GM21526 (cell line): ENCODE data around the gene CHST9.
"Not testable (repeated sequence)": the region's sequence is repeated elsewhere in the genome, so short reads cannot be mapped to it uniquely, and the experiment has no call there.

Experiments
- ATAC-seq: cut with Tn5 transposase; IDR thresholded peaks from one replicate; pipeline ENCODE4 v1.9.1; 2021; ENCODE audit warnings: moderate library complexity; ENCODE audit not compliant: unreplicated experiment, low FRiP score

Gene CHST9

DNA sequence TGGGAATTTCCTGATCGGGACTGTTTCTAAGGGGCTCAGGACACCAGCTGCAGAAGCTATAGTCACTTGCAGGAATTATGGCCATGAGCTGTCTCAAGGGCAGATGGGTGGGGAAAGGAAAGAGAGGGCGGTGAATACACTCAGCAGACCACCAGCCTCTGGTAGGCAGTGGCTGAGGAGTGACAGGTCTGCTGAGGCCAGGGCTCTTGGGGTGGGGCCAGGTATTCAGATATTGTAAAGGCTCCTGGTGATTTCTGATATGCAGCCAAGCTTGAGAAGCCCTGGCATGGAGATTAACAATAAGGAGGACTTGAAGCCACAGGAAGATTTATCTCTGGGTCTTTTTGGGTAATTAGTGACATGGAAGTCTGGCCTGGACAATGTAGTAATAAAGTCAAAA lies 174.3 kb downstream of the CHST9 start:
- ATAC-seq, result no peak

- no peak for ATAC-seq
These were observed 175.8 kb downstream of the CHST9 start for GRCh38 chr18:27009293-27009692.

GRCh38 chr18:27008575-27008974 lies 176.5 kb downstream of the CHST9 start:
- no peak for ATAC-seq

DNA sequence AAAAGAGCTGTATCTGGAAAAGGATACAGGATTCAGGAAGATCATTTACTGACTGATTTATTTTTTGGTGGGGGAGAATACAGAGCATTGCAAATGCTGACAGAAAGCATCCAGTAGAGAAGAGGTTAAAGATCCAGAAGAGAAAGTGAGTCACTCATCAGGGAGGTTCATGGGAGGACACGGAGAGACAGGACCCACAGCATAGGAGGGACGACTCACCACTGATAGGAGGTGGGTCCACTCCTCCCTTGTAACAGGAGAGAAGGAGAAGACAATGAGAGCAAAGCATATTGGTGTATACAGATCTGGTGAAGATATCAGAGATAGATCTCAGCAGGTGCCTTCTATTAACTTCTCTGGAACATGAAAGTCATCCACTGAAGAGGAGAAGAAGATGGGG lies 177.2 kb downstream of the CHST9 start:
- ATAC-seq, result no peak

- peak; percentile 86 for ATAC-seq
These were observed 179.5 kb downstream of the CHST9 start for GRCh38 chr18:27005589-27005988.

DNA sequence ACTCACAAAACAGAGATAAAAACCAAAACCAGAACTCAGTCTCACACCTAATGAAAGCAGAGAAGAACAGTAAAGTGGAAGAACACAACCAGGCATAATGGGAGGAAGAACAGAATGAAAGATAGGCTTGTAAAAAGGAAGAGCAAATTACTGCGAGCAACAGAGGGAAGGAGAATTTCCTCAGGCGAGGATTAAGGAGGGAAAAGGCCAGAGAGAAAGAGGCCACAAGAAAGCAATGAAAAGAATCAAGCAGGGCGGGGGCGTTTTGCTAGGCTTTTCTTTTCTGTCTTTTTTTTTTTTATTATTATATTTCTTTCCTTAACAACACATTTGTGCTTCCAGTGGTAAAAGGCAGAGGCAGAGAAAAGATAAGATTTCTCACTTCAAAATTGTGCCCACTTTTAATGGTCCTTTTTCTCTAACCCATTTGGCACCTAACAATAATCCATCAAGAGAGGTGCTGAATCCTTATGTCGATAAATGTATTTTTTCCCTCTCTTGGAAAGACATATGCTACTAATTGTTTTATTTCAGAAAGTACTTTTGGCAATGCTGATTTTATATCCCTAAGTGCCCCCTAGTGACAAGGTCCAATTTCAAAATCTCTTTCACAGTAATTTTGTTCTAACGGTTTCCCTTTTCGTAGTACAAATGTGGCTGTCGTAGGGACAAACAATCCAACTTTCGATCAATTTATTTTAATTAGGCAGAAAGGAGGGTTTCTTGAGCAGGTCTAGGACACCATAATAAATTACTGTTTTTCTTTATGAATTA lies 180.9 kb downstream of the CHST9 start:
- no peak for ATAC-seq

GRCh38 chr18:26999797-27000196 lies 185.3 kb downstream of the CHST9 start:
- ATAC-seq, result no peak

GRCh38 chr18:26993568-26993967 lies 191.5 kb downstream of the CHST9 start:
- no peak for ATAC-seq

GRCh38 chr18:26992926-26993325 lies 192.2 kb downstream of the CHST9 start:
- no peak for ATAC-seq

GRCh38 chr18:26989842-26990241 lies 195.3 kb downstream of the CHST9 start:
- no peak for ATAC-seq

DNA sequence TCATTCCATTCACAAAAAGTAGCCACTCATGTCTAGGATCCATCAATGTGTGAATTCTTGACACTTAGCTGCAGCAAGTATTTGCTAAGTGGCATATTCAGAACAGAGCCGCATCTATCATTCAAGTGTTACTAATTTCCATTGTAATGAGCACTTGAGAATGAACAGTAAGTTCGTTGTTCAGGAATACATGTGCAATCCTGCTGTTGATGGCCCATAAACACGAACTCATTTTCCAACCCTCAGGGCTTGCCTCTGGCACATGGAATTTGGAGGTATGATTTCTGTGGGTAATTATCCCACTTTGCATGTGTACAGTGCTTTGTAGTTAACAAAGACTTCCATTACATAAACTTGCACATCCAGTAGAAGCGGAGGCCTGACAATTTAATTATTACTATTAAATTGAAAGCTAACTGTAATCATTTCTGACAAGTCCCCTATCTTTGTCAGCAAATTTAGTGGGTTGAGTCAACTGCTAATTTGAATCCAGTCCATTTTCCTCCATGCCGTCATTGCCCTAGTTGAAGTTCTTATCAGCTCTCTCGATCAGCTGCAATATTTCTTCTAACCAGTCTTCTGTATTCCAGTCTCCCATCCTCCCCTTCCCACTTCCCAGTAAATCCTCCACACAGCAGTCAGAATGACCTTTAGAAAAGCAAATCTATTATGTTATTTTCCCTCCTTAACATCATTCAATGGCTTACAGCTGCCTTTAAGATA lies 203.6 kb downstream of the CHST9 start:
- ATAC-seq, result no peak

- ATAC-seq, result peak; percentile 99
These were observed 206.2 kb downstream of the CHST9 start for GRCh38 chr18:26978812-26979341.

- no peak for ATAC-seq
These were observed 207.3 kb downstream of the CHST9 start for GRCh38 chr18:26977781-26978180.

DNA sequence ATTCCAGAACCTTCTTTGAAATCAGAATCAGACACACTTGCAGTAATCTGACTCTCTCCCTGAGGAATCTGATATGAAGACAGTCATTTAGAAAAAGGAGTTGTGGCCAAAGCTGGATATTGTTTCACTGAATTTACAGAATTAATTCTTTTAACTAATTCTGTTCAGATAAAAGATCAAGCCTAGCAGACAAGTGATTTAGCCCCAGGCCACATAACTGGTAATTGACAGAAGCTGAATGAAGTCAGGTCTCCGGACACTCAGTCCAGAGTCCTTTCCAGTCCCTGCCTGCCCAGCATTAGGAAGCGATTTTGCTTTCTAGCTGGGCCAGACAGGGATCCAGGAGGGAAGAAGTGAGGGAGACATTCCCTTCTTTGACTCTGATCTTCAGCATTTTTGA lies 208.9 kb downstream of the CHST9 start:
- no peak for ATAC-seq

GRCh38 chr18:26972549-26972948 lies 212.6 kb downstream of the CHST9 start:
- not testable (repeated sequence) for ATAC-seq

DNA sequence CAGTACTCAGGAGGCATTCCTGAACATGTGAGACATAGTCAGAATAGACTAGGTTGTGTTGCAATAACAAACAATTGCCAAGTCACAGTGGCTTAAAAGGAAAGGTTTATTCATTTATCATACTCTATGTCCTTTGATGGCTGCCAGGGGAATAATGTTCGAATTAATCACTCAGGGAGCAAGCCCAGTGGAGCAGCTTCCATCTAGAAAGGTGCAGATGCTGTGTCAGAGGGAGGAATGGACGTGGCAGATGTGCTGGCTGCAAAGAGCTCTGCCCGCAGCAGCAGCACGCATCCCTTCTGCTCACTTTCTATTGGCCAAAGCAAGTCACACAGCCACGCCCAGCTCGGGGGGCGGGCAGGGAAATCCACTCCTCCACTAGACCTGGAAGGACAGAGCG lies 213.7 kb downstream of the CHST9 start:
- no peak for ATAC-seq

- no peak for ATAC-seq
These were observed 214.5 kb downstream of the CHST9 start for GRCh38 chr18:26970637-26971036.

GRCh38 chr18:26965206-26965605 lies 219.9 kb downstream of the CHST9 start:
- ATAC-seq, result no peak

DNA sequence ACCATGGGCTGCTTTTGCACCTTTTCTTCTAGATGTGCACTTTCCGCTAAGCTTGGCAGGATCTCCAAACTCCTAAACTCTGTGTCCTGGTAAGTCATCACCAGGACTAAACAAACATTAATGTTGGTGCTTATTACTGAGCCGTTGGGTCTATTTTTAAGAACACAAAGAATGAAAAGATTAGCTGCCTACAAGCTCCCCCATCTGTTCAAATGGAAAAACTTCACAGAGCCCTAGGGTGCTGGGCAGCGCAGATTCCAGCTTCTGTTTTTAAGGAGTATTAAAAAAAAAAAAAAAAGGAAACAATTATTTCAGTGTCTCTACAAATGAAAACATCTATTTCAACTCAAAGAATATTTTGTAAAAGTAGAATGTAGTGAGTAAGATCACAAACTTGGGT lies 221.8 kb downstream of the CHST9 start:
- no peak for ATAC-seq

DNA sequence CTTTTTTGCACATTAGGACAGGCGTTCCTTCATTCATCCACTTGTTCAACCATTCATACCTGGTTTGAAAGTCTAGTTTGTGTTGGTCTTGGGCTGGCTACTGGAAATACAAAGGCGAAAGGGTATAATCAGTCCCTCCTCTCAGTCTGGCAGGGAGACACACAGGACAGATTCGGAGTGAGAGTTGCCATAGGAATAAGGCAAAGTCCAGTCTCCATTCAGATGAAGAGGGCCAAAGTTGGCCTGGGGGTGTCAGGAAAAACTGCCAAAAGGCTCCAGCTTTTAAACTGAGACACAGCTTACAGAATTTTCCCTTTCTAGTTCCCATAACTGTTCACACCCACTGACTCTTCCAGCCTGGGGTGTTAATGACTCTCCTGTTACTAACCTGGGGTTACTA lies 223.3 kb downstream of the CHST9 start:
- no peak for ATAC-seq

DNA sequence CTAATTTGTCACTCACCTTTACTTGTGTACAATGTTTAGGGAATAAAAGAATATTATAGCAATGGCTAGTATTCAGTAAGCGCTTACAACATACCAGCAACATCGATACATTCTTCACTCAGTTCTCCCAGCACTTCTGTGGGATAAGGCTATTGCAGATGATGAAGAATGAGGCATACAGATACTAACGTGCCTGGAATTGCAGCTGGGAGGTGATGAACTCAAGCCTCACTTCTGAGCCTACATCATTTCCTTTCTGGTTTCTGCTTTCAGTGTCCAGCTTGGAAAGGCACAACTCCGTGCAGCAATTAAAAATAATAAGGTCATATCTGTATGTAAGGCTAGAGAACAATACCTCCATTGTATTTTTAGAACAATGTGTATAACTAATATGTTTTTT lies 224.2 kb downstream of the CHST9 start:
- ATAC-seq, result no peak

- no peak for ATAC-seq
These were observed 228.2 kb downstream of the CHST9 start for GRCh38 chr18:26956863-26957262.
